ENCODE data around the gene EML1.

DNA sequence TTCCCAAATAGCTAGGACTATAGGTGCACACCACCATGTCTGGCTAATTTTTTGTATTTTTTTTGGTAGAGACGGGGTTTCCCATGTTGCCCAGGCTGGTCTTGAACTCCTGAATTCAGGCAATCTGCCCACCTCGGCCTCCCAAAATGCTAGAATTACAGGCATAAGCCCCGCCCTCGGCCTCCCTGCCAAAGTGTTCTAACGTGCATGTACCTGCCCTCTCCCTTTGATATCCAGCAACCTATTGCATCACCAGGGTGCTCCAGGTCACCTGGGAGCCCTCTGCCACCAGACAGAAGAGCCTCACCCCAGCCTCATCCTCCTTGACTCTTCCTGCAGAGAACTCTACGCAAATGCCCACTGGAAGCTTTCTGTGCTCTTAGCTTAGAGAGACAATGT is 2.2 kb upstream of the EML1 start:
- TF ChIP-seq, protein P1, sequence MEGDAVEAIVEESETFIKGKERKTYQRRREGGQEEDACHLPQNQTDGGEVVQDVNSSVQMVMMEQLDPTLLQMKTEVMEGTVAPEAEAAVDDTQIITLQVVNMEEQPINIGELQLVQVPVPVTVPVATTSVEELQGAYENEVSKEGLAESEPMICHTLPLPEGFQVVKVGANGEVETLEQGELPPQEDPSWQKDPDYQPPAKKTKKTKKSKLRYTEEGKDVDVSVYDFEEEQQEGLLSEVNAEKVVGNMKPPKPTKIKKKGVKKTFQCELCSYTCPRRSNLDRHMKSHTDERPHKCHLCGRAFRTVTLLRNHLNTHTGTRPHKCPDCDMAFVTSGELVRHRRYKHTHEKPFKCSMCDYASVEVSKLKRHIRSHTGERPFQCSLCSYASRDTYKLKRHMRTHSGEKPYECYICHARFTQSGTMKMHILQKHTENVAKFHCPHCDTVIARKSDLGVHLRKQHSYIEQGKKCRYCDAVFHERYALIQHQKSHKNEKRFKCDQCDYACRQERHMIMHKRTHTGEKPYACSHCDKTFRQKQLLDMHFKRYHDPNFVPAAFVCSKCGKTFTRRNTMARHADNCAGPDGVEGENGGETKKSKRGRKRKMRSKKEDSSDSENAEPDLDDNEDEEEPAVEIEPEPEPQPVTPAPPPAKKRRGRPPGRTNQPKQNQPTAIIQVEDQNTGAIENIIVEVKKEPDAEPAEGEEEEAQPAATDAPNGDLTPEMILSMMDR (IDR thresholded peaks at IDR 0.05; ENCODE audit: poor library complexity, severe bottlenecking), result no peak
- TF ChIP-seq RAD21 (conservative IDR thresholded peaks at IDR 0.05), result no peak
- no peak for TF ChIP-seq POLR2AphosphoS5 (IDR thresholded peaks at IDR 0.05)

Measured in neural cell (in vitro differentiated cells).